ENCODE results near the gene PYURF.
"Not testable (repeated sequence)": the region's sequence is repeated elsewhere in the genome, so short reads cannot be mapped to it uniquely, and the experiment has no call there.

Gene PYURF, protein sequence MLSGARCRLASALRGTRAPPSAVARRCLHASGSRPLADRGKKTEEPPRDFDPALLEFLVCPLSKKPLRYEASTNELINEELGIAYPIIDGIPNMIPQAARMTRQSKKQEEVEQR

DNA sequence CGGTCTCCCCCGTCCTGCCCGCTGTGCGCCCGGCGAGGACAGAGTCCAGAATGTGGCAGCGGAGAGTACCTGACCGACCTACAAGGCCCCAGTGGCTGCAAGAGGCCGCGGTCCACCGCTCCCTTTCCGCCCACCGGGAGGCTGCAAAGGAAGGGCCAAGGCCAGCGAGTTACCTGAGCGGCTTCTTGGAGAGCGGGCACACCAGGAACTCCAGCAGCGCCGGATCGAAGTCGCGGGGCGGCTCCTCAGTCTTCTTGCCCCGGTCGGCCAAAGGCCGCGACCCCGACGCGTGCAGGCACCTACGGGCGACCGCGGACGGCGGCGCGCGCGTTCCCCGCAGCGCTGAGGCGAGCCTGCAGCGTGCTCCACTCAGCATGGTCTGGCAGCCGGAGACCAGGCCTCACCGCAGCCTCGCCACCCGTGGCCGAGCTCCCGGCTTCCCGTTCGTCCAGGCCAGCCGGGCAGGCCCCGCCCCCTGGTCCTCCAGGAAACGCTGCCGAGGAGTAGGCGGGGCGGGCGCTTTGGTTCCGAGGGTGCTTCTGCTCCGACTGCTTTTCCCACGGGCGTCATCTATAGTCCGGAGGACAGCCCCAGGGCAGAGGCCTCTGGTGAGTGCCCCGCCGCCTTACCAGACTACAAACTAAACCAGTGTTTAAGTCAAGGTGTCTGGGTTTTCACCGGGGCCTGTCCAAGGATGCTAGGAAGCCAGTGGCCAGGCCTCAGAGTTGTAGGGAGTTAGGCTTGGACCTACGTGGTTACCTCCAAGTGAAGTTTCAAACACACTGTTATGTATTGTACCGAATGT, at the start of gene PYURF:
Gene PYURF (minus strand): TSS at position 452 of the 805 bp plus-strand sequence. CDS start 76 bp downstream, at position 376.
- TF ChIP-seq, protein P1, sequence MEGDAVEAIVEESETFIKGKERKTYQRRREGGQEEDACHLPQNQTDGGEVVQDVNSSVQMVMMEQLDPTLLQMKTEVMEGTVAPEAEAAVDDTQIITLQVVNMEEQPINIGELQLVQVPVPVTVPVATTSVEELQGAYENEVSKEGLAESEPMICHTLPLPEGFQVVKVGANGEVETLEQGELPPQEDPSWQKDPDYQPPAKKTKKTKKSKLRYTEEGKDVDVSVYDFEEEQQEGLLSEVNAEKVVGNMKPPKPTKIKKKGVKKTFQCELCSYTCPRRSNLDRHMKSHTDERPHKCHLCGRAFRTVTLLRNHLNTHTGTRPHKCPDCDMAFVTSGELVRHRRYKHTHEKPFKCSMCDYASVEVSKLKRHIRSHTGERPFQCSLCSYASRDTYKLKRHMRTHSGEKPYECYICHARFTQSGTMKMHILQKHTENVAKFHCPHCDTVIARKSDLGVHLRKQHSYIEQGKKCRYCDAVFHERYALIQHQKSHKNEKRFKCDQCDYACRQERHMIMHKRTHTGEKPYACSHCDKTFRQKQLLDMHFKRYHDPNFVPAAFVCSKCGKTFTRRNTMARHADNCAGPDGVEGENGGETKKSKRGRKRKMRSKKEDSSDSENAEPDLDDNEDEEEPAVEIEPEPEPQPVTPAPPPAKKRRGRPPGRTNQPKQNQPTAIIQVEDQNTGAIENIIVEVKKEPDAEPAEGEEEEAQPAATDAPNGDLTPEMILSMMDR (IDR thresholded peaks at IDR 0.05; ENCODE audit: low read length, missing control alignments), result no peak
- H3K4me3 ChIP-seq (replicated peaks; ENCODE audit: low read depth, low read length), result peak within 1 kb of the TSS; percentile 87
- DNase-seq (ENCODE audit: low read depth), result peak; percentile 93

DNA sequence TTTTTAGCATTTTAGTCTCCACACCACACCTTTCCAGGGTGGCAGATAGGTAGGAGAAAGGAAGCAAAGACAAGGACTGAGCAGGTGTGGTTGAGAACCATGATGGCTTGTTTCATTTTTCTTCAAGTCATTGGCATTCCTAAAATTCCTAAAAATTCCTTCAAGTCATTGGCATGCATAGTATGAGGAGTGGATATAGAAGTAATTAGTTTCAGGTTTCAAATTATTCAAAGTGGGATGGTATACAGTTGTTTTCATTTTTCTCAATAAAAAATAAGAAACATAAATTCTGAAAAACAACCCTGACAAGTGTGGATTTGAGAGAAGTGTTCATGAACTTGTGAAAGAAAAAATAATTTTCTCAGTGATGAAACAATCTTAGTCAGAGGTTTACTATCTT, 46.4 kb upstream of the PYURF start:
- no peak for DNase-seq (ENCODE audit: low read depth)
- H3K4me3 ChIP-seq (replicated peaks; ENCODE audit: low read depth, low read length), result no peak overlapping the region
- TF ChIP-seq, protein P1 (IDR thresholded peaks at IDR 0.05; ENCODE audit: low read length, missing control alignments), result no peak

DNA sequence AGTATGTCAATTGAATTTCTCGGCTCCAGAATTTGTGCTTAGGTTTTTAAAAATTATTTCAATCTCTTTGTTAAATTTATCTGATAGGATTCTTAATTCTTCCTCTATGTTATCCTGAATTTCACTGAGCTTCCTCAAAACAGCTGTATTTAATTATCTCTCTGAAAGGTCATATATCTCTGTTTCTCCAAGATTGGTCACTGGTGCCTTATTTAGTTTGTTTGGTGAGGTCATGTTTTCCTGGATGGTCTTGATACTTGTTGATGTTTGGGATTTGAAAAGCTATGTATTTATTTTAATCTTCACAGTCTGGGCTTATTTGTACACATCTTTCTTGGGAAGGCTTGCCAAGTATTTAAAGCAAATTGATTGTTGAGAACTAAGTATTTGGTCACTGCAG, 44.0 kb upstream of the PYURF start:
- no peak overlapping the region for H3K4me3 ChIP-seq (replicated peaks; ENCODE audit: low read depth, low read length)
- TF ChIP-seq, protein P1 (IDR thresholded peaks at IDR 0.05; ENCODE audit: low read length, missing control alignments), result no peak
- no peak for DNase-seq (ENCODE audit: low read depth)

DNA sequence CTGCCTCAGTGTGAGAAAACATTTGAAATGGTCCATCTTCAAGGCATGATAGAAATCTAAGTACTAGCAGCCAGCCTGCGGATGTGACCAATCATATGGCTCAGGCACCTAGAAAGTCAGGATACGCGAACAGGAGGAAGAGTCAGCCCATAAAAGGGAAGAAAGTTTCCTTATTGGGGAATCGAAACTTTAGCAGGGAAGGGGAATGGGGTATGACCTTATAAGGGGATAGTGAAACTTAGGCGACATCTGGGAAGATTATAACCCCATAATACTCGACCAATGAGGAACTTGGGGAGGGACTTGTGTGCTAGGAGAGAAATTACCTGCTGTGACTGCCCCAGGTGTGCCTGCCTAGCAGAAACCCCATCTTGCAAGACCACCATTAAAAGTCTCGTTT, 26.2 kb upstream of the PYURF start:
- H3K4me3 ChIP-seq (replicated peaks; ENCODE audit: low read depth, low read length), result no peak overlapping the region
- no peak for DNase-seq (ENCODE audit: low read depth)
- TF ChIP-seq, protein P1 (IDR thresholded peaks at IDR 0.05; ENCODE audit: low read length, missing control alignments), result no peak

DNA sequence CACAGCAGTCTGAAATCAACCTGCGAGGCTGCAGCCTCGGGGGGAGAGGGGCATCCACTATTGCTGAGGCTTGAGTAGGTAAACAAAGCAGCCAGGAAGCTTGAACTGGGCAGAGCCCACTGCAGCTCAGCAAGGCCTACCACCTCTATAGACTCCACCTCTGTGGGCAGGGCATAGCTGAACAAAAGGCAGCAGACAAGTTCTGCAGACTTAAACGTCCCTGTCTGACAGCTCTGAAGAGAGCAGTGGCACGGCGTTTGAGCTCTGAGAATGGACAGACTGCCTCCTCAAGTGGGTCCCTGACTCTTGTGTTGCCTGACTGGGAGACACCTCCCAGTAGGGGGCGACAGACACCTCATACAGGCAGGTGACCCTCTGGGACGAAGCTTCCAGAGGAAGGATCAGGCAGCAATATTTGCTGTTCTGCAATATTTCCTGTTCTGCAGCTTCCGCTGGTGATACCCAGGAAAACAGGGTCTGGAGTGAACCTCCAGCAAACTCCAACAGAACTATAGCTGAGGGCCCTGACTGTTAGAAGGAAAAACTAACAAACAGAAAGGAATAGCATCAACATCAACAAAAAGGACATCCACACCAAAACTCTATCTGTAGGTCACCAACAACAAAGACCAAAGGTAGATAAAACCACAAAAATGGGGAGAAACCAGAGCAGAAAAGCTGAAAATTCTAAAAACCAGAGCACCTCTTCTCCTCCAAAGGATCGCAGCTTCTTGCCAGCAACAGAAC, 15.9 kb upstream of the PYURF start:
- not testable (repeated sequence) for H3K4me3 ChIP-seq (replicated peaks; ENCODE audit: low read depth, low read length)
- DNase-seq (ENCODE audit: low read depth), result peak; percentile 70
- TF ChIP-seq, protein P1 (IDR thresholded peaks at IDR 0.05; ENCODE audit: low read length, missing control alignments), result peak; percentile 57

DNA sequence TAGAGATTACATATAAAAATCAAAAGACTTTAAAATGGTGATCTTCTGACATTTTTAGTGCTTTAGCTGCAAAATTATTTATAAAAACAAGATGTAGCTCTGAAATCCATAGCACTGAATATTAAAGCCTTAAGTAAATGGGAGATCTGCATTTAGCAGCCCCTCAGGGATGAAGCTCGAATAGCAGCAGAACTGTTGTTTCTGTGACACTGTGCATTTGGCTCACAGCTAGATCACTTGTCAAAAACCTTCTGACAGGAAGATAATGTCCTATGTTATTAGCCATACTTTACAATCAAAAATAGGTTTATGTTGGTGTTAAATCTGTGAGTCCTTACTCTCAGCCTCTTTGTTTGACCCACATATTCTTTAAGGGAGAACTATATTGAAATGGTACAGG, 14.1 kb upstream of the PYURF start:
- TF ChIP-seq, protein P1 (IDR thresholded peaks at IDR 0.05; ENCODE audit: low read length, missing control alignments), result no peak
- H3K4me3 ChIP-seq (replicated peaks; ENCODE audit: low read depth, low read length), result no peak overlapping the region
- DNase-seq (ENCODE audit: low read depth), result no peak
